Vagina (tissue), 2 donors: ENCODE results near the gene COL12A1. TPM values are rescaled to one million over a fixed set of nuclear protein-coding genes. Genes with fewer than 3 reads are reported as not detected.

Experiments used
- DNase-seq, 2 donors: peaks; one replicate each; pipeline ENCODE4 v3.0.0-alpha.2; 2017; ENCODE audit errors: extremely low spot score in 2 of 2
- H3K27ac ChIP-seq: fragments of 200-600 bp; sonication (generic); one replicate; pipeline ENCODE4 v1.5.1; 2019
- H3K27me3 ChIP-seq: fragments of 200-600 bp; sonication (generic); one replicate; pipeline ENCODE4 v1.5.1; 2019
- H3K36me3 ChIP-seq, 2 donors: fragments of 200-600 bp; sonication (generic); one replicate each; pipeline ENCODE4 v1.5.1; 2017 to 2019
- H3K4me1 ChIP-seq: fragments of 200-600 bp; sonication (generic); one replicate; pipeline ENCODE4 v1.5.1; 2019
- H3K4me3 ChIP-seq, 2 donors: fragments of 200-600 bp; sonication (generic); 1 replicate in 1 of 2; 2 replicates in 1 of 2; pipeline ENCODE4 v1.5.1; 2016 to 2019
- H3K9me3 ChIP-seq: fragments of 200-600 bp; sonication (generic); one replicate; pipeline ENCODE4 v1.5.1; 2019
- CTCF ChIP-seq, 3 experiments: fragments of 450-650 bp in 2 of 3; fragments of 200-600 bp in 1 of 3; sonication (generic) in 1 of 3; IDR thresholded peaks; one replicate each; pipeline ENCODE4 v1.5.1; 2017 to 2019; ENCODE audit warnings: antibody characterized with exemption in 3 of 3, mild to moderate bottlenecking in 2 of 3, moderate library complexity in 2 of 3
- POLR2A ChIP-seq, 2 donors: fragments of 450-650 bp; IDR thresholded peaks; one replicate each; pipeline ENCODE4 v1.6.1; 2017; ENCODE audit warnings: antibody characterized with exemption in 2 of 2, mild to moderate bottlenecking in 2 of 2, moderate library complexity in 2 of 2
- POLR2AphosphoS5 ChIP-seq, 2 donors: sonication (generic); formaldehyde crosslinking; IDR thresholded peaks; one replicate each; pipeline ENCODE4 v1.9.0; 2017; ENCODE audit warnings: antibody characterized with exemption in 2 of 2, mild to moderate bottlenecking in 2 of 2, low read depth in 1 of 2; ENCODE audit not compliant: insufficient read depth in 1 of 2
- intact Hi-C: fragments of 100-400 bp; cut with DNase I; formaldehyde crosslinking; loops from one replicate; pipeline ENCODE4 v1.15.1; 2023
- total RNA-seq: library from RNA; depleted of rRNA; stranded (reverse); fragments of >200 nt; gene quantifications from one replicate; pipeline ENCODE4 v1.2.3, GENCODE V29; 2016

The COL12A1 gene
- total RNA-seq, 1 donor from 2014 or later, result 130 TPM

GRCh38 chr6:75077701-75078100, 128.2 kb downstream of the COL12A1 start:
- H3K9me3 ChIP-seq, result no peaks in the 10 kb centered on the region
- intact Hi-C loops, result no loop called here
- no peak overlapping the region for H3K27ac ChIP-seq
- H3K4me3 ChIP-seq, result no peak overlapping the region
- no peaks in the 10 kb centered on the region for H3K36me3 ChIP-seq
- no peak for DNase-seq
- H3K27me3 ChIP-seq, result no peaks in the 10 kb centered on the region
- TF ChIP-seq POLR2AphosphoS5 (IDR thresholded peaks at IDR 0.05; ENCODE audit: insufficient read depth in 1 of 2, low read depth in 1 of 2) (no peak), CTCF (IDR thresholded peaks at IDR 0.05) (no peak), POLR2A (IDR thresholded peaks at IDR 0.05) (no peak)
- H3K4me1 ChIP-seq, result no peaks in the 10 kb centered on the region

GRCh38 chr6:75076009-75076408, 129.8 kb downstream of the COL12A1 start:
- H3K27ac ChIP-seq, result no peak overlapping the region
- H3K36me3 ChIP-seq, result no peaks in the 10 kb centered on the region
- H3K4me1 ChIP-seq, result no peaks in the 10 kb centered on the region
- no peak overlapping the region for H3K4me3 ChIP-seq
- H3K27me3 ChIP-seq, result no peaks in the 10 kb centered on the region
- no peak for DNase-seq
- intact Hi-C loops, result no loop called here
- TF ChIP-seq POLR2A (IDR thresholded peaks at IDR 0.05), result no peak
- no peak for TF ChIP-seq POLR2AphosphoS5 (IDR thresholded peaks at IDR 0.05; ENCODE audit: insufficient read depth in 1 of 2, low read depth in 1 of 2)
- no peak for TF ChIP-seq CTCF (IDR thresholded peaks at IDR 0.05)
- H3K9me3 ChIP-seq, result no peaks in the 10 kb centered on the region

- intact Hi-C loops, result no loop called here
- no peak for TF ChIP-seq POLR2A (IDR thresholded peaks at IDR 0.05)
- no peak for TF ChIP-seq CTCF (IDR thresholded peaks at IDR 0.05)
- no peak for TF ChIP-seq POLR2AphosphoS5 (IDR thresholded peaks at IDR 0.05; ENCODE audit: insufficient read depth in 1 of 2, low read depth in 1 of 2)
- H3K36me3 ChIP-seq, result no peaks in the 10 kb centered on the region
- no peak overlapping the region for H3K4me3 ChIP-seq
- no peaks in the 10 kb centered on the region for H3K9me3 ChIP-seq
- no peak for DNase-seq
- H3K27me3 ChIP-seq, result no peaks in the 10 kb centered on the region
- H3K27ac ChIP-seq, result no peak overlapping the region
- H3K4me1 ChIP-seq, result no peaks in the 10 kb centered on the region
Observed at GRCh38 chr6:75070244-75070643, 135.6 kb downstream of the COL12A1 start.

GRCh38 chr6:75065523-75065922, 140.3 kb downstream of the COL12A1 start:
- no peaks in the 10 kb centered on the region for H3K27me3 ChIP-seq
- intact Hi-C loops, result no loop called here
- no peak for TF ChIP-seq POLR2A (IDR thresholded peaks at IDR 0.05)
- TF ChIP-seq CTCF (IDR thresholded peaks at IDR 0.05), result no peak
- TF ChIP-seq POLR2AphosphoS5 (IDR thresholded peaks at IDR 0.05; ENCODE audit: insufficient read depth in 1 of 2, low read depth in 1 of 2), result no peak
- no peaks in the 10 kb centered on the region for H3K4me1 ChIP-seq
- H3K27ac ChIP-seq, result no peak overlapping the region
- H3K4me3 ChIP-seq, result no peak overlapping the region
- no peak for DNase-seq
- no peaks in the 10 kb centered on the region for H3K9me3 ChIP-seq
- no peaks in the 10 kb centered on the region for H3K36me3 ChIP-seq

GRCh38 chr6:75052491-75052890, 153.4 kb downstream of the COL12A1 start:
- Histone ChIP-seq H3K4me1 (no peaks in the 10 kb centered on the region), H3K36me3 (no peaks in the 10 kb centered on the region), H3K27ac (no peak overlapping the region), H3K27me3 (no peaks in the 10 kb centered on the region), H3K9me3 (no peaks in the 10 kb centered on the region), H3K4me3 (no peak overlapping the region)
- TF ChIP-seq CTCF (IDR thresholded peaks at IDR 0.05) (no peak), POLR2AphosphoS5 (IDR thresholded peaks at IDR 0.05; ENCODE audit: insufficient read depth in 1 of 2, low read depth in 1 of 2) (no peak), POLR2A (IDR thresholded peaks at IDR 0.05) (no peak)
- DNase-seq, result no peak
- intact Hi-C loops, result no loop called here
